HepG2 (cell line): ENCODE data around the gene TAT. TPM values are rescaled to one million over a fixed set of nuclear protein-coding genes. Genes with fewer than 3 reads are reported as not detected.
A peak's percentile ranks its signal among the peaks of the same experiment; 100 is the strongest.

ENCODE experiments used
- BATF2 ChIP-seq: sonication (generic); formaldehyde crosslinking; IDR thresholded peaks from 2 replicates; pipeline ENCODE4 v1.8.0; 2022; ENCODE audit warnings: mild to moderate bottlenecking, missing genetic modification reagents, moderate library complexity
- GATAD1 ChIP-seq: IDR thresholded peaks from 2 replicates; pipeline ENCODE4 v1.6.1; 2016; ENCODE audit warnings: missing genetic modification reagents, missing compliant biosample characterization
- GATAD2A ChIP-seq: IDR thresholded peaks from 2 replicates; pipeline ENCODE4 v1.6.1; 2016
- JARID2 ChIP-seq: sonication (generic); formaldehyde crosslinking; IDR thresholded peaks from 2 replicates; pipeline ENCODE4 v1.8.1; 2023; ENCODE audit warnings: missing genetic modification reagents, inconsistent platforms; ENCODE audit not compliant: insufficient replicate concordance
- KIAA2018 ChIP-seq: sonication (generic); formaldehyde crosslinking; IDR thresholded peaks from 2 replicates; pipeline ENCODE4 v1.5.0; 2020; ENCODE audit warnings: mild to moderate bottlenecking, missing genetic modification reagents, borderline replicate concordance
- MAFG ChIP-seq: sonication (generic); formaldehyde crosslinking; IDR thresholded peaks from 2 replicates; pipeline ENCODE4 v1.5.1; 2020; ENCODE audit warnings: mild to moderate bottlenecking, missing genetic modification reagents
- NAIF1 ChIP-seq: sonication (generic); formaldehyde crosslinking; IDR thresholded peaks from 2 replicates; pipeline ENCODE4 v1.5.0; 2020; ENCODE audit warnings: mild to moderate bottlenecking, missing genetic modification reagents, borderline replicate concordance
- NCOR1 ChIP-seq: fragments of 200-600 bp; sonication (generic); IDR thresholded peaks from 2 replicates; pipeline ENCODE4 v1.7.0; 2017; ENCODE audit warnings: antibody characterized with exemption, low read length, borderline replicate concordance
- ONECUT2 ChIP-seq: sonication (generic); formaldehyde crosslinking; IDR thresholded peaks from 2 replicates; pipeline ENCODE4 v1.4.0; 2020; ENCODE audit warnings: missing genetic modification reagents
- RFXAP ChIP-seq: sonication (generic); formaldehyde crosslinking; IDR thresholded peaks from 2 replicates; pipeline ENCODE4 v1.4.0; 2020; ENCODE audit warnings: missing genetic modification reagents, borderline replicate concordance
- SNAI1 ChIP-seq: sonication (generic); formaldehyde crosslinking; IDR thresholded peaks from 2 replicates; pipeline ENCODE4 v1.5.0; 2020; ENCODE audit warnings: mild to moderate bottlenecking, missing genetic modification reagents, borderline replicate concordance
- SUZ12 ChIP-seq: fragments of 150-350 bp; IDR thresholded peaks from 2 replicates; pipeline ENCODE4 v1.6.1; 2014; ENCODE audit warnings: low read depth, low read length
- TCF12 ChIP-seq, 2 experiments: fragments of 450-650 bp in 1 of 2; sonication (generic) in 1 of 2; formaldehyde crosslinking in 1 of 2; IDR thresholded peaks; 2 replicates each; pipeline versions ENCODE4 v1.6.1 to v1.8.0; 2017 to 2022; ENCODE audit warnings: antibody characterized with exemption in 1 of 2, mild to moderate bottlenecking in 1 of 2, missing genetic modification reagents in 1 of 2, moderate library complexity in 1 of 2
- TSC22D2 ChIP-seq: sonication (generic); formaldehyde crosslinking; IDR thresholded peaks from 2 replicates; pipeline ENCODE4 v1.5.1; 2020; ENCODE audit warnings: missing genetic modification reagents, mild to moderate bottlenecking, borderline replicate concordance
- ZBTB26 ChIP-seq: IDR thresholded peaks from 2 replicates; pipeline ENCODE4 v1.6.1; 2016; ENCODE audit warnings: missing compliant biosample characterization, missing genetic modification reagents, borderline replicate concordance
- ZBTB7B ChIP-seq: sonication (generic); formaldehyde crosslinking; IDR thresholded peaks from 2 replicates; pipeline ENCODE4 v1.4.0; 2020; ENCODE audit warnings: missing genetic modification reagents
- ZNF24 ChIP-seq: fragments of 450-650 bp; IDR thresholded peaks from 2 replicates; pipeline ENCODE4 v1.6.1; 2017; ENCODE audit warnings: antibody characterized with exemption, mild to moderate bottlenecking
- ZNF564 ChIP-seq: sonication (generic); formaldehyde crosslinking; IDR thresholded peaks from 2 replicates; pipeline ENCODE4 v1.8.1; 2023; ENCODE audit warnings: mild to moderate bottlenecking, missing genetic modification reagents
- ZNF577 ChIP-seq: sonication (generic); formaldehyde crosslinking; IDR thresholded peaks from 2 replicates; pipeline ENCODE4 v1.4.0; 2020; ENCODE audit warnings: mild to moderate bottlenecking, low read depth, missing genetic modification reagents, borderline replicate concordance
- ZNF782 ChIP-seq: sonication (generic); formaldehyde crosslinking; IDR thresholded peaks from 2 replicates; pipeline ENCODE4 v1.4.0; 2020; ENCODE audit warnings: missing genetic modification reagents, mild to moderate bottlenecking, borderline replicate concordance
- ZSCAN30 ChIP-seq: sonication (generic); formaldehyde crosslinking; IDR thresholded peaks from 2 replicates; pipeline ENCODE4 v1.5.0; 2020; ENCODE audit warnings: mild to moderate bottlenecking, missing genetic modification reagents
- polyA plus RNA-seq, 8 experiments: library from polyadenylated mRNA; depleted of rRNA in 3 of 8; stranded (reverse) in 7 of 8; unstranded in 1 of 8; fragments of >200 nt; fragmentation: Illumina TruSeq in 4 of 8; extraction: Trizol in 4 of 8; gene quantifications; 2 replicates each; pipeline versions ENCODE4 v1.2.1 to v1.2.3, GENCODE V29; 2011 to 2016; ENCODE audit warnings: low read depth in 4 of 8, missing spikeins in 1 of 8, mixed read lengths in 1 of 8; ENCODE audit not compliant: insufficient read depth in 1 of 8
- total RNA-seq, 5 experiments: library from RNA; depleted of rRNA; stranded (reverse); fragments of >200 nt; fragmentation: Illumina TruSeq; extraction: Trizol; gene quantifications; 2 replicates each; pipeline ENCODE4 v1.2.3, GENCODE V29; 2016; ENCODE audit warnings: low read depth in 1 of 5

Gene TAT
- total and polyA plus RNA-seq, 2 of the 13 experiments (the other 11 are each of a cell fraction or from before 2014, with no cell fraction given) = 1.6 to 5.8 TPM

GRCh38 chr16:71557954-71558582 lies 18.8 kb downstream of the TAT start (continued):
- peak; percentile 42; the same call in 1 of the 2 replicates for TF ChIP-seq GATAD2A (CRISPR knock-in tag)
- no peak for TF ChIP-seq JARID2 (CRISPR knock-in tag)
- TF ChIP-seq KIAA2018 = no peak
- TF ChIP-seq NCOR1 = peak; percentile 64; the same call in 1 of the 2 replicates
- no peak for TF ChIP-seq ZNF577 (CRISPR knock-in tag)
- TF ChIP-seq RFXAP (CRISPR knock-in tag) = no peak
- no peak for TF ChIP-seq GATAD1
- no peak for TF ChIP-seq ONECUT2 (CRISPR knock-in tag)
- no peak for TF ChIP-seq ZNF564
- no peak for TF ChIP-seq BATF2 (CRISPR knock-in tag)
- TF ChIP-seq ZNF782 = no peak
- no peak for TF ChIP-seq SUZ12
- no peak for TF ChIP-seq MAFG (CRISPR knock-in tag)
- TF ChIP-seq TCF12 (IDR thresholded peaks at IDR 0.05) = no peak
- TF ChIP-seq TCF12 (CRISPR knock-in tag; IDR thresholded peaks at IDR 0.05) = no peak
- no peak for TF ChIP-seq ZSCAN30 (CRISPR knock-in tag)
- no peak for TF ChIP-seq ZNF24
- TF ChIP-seq ZBTB26 (CRISPR knock-in tag) = no peak
- no peak for TF ChIP-seq ZBTB7B (CRISPR knock-in tag)
- no peak for TF ChIP-seq SNAI1
- TF ChIP-seq NAIF1 = no peak
- no peak for TF ChIP-seq TSC22D2
